Astrocyte (in vitro differentiated cells and primary cell): Measurements from ENCODE around the gene ALG14. TPM values are rescaled to one million over a fixed set of nuclear protein-coding genes. Genes with fewer than 3 reads are reported as not detected.

Source experiments
- DNase-seq: peaks from one replicate; pipeline ENCODE4 v3.0.0-alpha.2; 2010; ENCODE audit warnings: low read depth
- FAIRE-seq: peaks from 2 replicates; lab custom pipeline; 2011; peaks lifted over from hg19 to GRCh38; lab: Jason Lieb, UNC
- H2AFZ ChIP-seq: 2 replicates; pipeline ENCODE4 v1.6.0; 2012; ENCODE audit warnings: low read depth, low read length, inconsistent platforms
- H3K27ac ChIP-seq: 2 replicates; pipeline ENCODE4 v1.5.1; 2011; ENCODE audit warnings: low read depth, low read length, inconsistent platforms
- H3K27me3 ChIP-seq: 2 replicates; pipeline ENCODE4 v1.6.0; 2011; ENCODE audit warnings: low read length, inconsistent platforms; ENCODE audit not compliant: insufficient read depth
- H3K36me3 ChIP-seq: 2 replicates; pipeline ENCODE4 v1.5.1; 2011; ENCODE audit warnings: low read length, inconsistent platforms; ENCODE audit not compliant: insufficient read depth
- H3K4me1 ChIP-seq: 2 replicates; pipeline ENCODE4 v1.5.1; 2011; ENCODE audit warnings: low read length, inconsistent platforms; ENCODE audit not compliant: insufficient read depth
- H3K4me2 ChIP-seq: 2 replicates; pipeline ENCODE4 v1.6.0; 2012; ENCODE audit warnings: low read length, inconsistent platforms
- H3K4me3 ChIP-seq: 2 replicates; pipeline ENCODE4 v1.5.1; 2011; ENCODE audit warnings: low read depth, mild to moderate bottlenecking, low read length, inconsistent platforms; ENCODE audit not compliant: insufficient read depth
- H3K79me2 ChIP-seq: 2 replicates; pipeline ENCODE4 v1.6.0; 2012; ENCODE audit warnings: mild to moderate bottlenecking, low read length, inconsistent platforms; ENCODE audit not compliant: insufficient read depth
- H3K9ac ChIP-seq: 2 replicates; pipeline ENCODE4 v1.6.0; 2012; ENCODE audit warnings: mild to moderate bottlenecking, low read length, inconsistent platforms
- H3K9me3 ChIP-seq: 2 replicates; pipeline ENCODE4 v1.5.1; 2012; ENCODE audit warnings: low read depth, mild to moderate bottlenecking, low read length, inconsistent platforms; ENCODE audit not compliant: insufficient read depth
- H4K20me1 ChIP-seq: 2 replicates; pipeline ENCODE4 v1.6.0; 2012; ENCODE audit warnings: low read length, inconsistent platforms; ENCODE audit not compliant: insufficient read depth
- H3K27ac Mint-ChIP-seq: one replicate; pipeline ENCODE4 v1.8.0; 2021; ENCODE audit warnings: mild to moderate bottlenecking, mixed read lengths; ENCODE audit not compliant: unreplicated experiment
- H3K27me3 Mint-ChIP-seq: one replicate; pipeline ENCODE4 v1.8.0; 2021; ENCODE audit warnings: low read depth, mixed read lengths; ENCODE audit not compliant: unreplicated experiment
- H3K36me3 Mint-ChIP-seq: one replicate; pipeline ENCODE4 v1.8.0; 2021; ENCODE audit warnings: low read depth, mixed read lengths; ENCODE audit not compliant: unreplicated experiment
- H3K4me1 Mint-ChIP-seq: one replicate; pipeline ENCODE4 v1.8.0; 2021; ENCODE audit warnings: low read depth, mixed read lengths; ENCODE audit not compliant: unreplicated experiment
- H3K4me3 Mint-ChIP-seq: one replicate; pipeline ENCODE4 v1.8.0; 2021; ENCODE audit warnings: mild to moderate bottlenecking, moderate library complexity, mixed read lengths; ENCODE audit not compliant: unreplicated experiment
- H3K9me3 Mint-ChIP-seq: one replicate; pipeline ENCODE4 v1.8.0; 2021; ENCODE audit warnings: mild to moderate bottlenecking, mixed read lengths; ENCODE audit not compliant: unreplicated experiment
- CTCF ChIP-seq: IDR thresholded peaks from 2 replicates; pipeline ENCODE4 v1.5.1; 2011; ENCODE audit warnings: low read depth, mild to moderate bottlenecking, inconsistent platforms, low read length, moderate library complexity; ENCODE audit not compliant: insufficient read depth
- EZH2 ChIP-seq: IDR thresholded peaks from 2 replicates; pipeline ENCODE4 v1.6.1; 2012; ENCODE audit warnings: mild to moderate bottlenecking, low read length, inconsistent platforms; ENCODE audit not compliant: insufficient read depth
- total RNA-seq: library from RNA; stranded (reverse); gene quantifications from 2 replicates; pipeline ENCODE4 v1.2.1, GENCODE V29; 2021

ALG14 gene
- total RNA-seq, 1 donor from 2014 or later = 6.9 TPM

- no peak within 1 kb of the TSS for H3K27ac ChIP-seq
- H3K27me3 ChIP-seq = peaks cover 33% of the 10 kb centered on the region
- TF ChIP-seq EZH2 (peak; percentile 68), CTCF (no peak)
- Mint-ChIP-seq H3K27ac (peak within 1 kb of the TSS; percentile 75), H3K4me3 (peak within 1 kb of the TSS; percentile 90), H3K36me3 (no peaks in the 10 kb centered on the region), H3K4me1 (no peaks in the 10 kb centered on the region), H3K9me3 (no peaks in the 10 kb centered on the region), H3K27me3 (peaks cover 13% of the 10 kb centered on the region)
- no peaks in the 10 kb centered on the region for H4K20me1 ChIP-seq
- peak within 1 kb of the TSS; percentile 94 for H3K4me2 ChIP-seq
- peak within 1 kb of the TSS; percentile 69 for H3K4me3 ChIP-seq
- no peaks in the 10 kb centered on the region for H3K36me3 ChIP-seq
- H3K9ac ChIP-seq = peak within 1 kb of the TSS; percentile 38
- H3K4me1 ChIP-seq = peaks cover 12% of the 10 kb centered on the region
- peak within 1 kb of the TSS; percentile 77 for H2AFZ ChIP-seq
- DNase-seq (peak; percentile 14), FAIRE-seq (no peak)
- no peaks in the 10 kb centered on the region for H3K9me3 ChIP-seq
- H3K79me2 ChIP-seq = no peaks in the 10 kb centered on the region
Measured at GRCh38 chr1:95117207-95118066, 44.7 kb upstream of the ALG14 start, which contains the start of gene TLCD4. Gene TLCD4, plus strand, starts transcription at chr1:95117355. Its CDS starts 26,547 bp downstream, at chr1:95143902.

GRCh38 chr1:95116580-95117206 lies 43.9 kb upstream of the ALG14 start:
- Histone ChIP-seq H3K9ac (peak overlapping the region; percentile 38), H4K20me1 (no peaks in the 10 kb centered on the region), H3K36me3 (no peaks in the 10 kb centered on the region), H3K79me2 (no peaks in the 10 kb centered on the region), H3K4me1 (peaks cover 12% of the 10 kb centered on the region), H3K9me3 (no peaks in the 10 kb centered on the region), H3K4me3 (peak overlapping the region; percentile 69), H3K27ac (no peak overlapping the region), H3K4me2 (peak overlapping the region; percentile 94), H2AFZ (peak overlapping the region; percentile 77), H3K27me3 (peaks cover 31% of the 10 kb centered on the region)
- FAIRE-seq (no peak), DNase-seq (peak; percentile 32)
- Mint-ChIP-seq H3K4me3 (peak overlapping the region; percentile 90), H3K9me3 (no peaks in the 10 kb centered on the region), H3K27me3 (peaks cover 13% of the 10 kb centered on the region), H3K4me1 (no peaks in the 10 kb centered on the region), H3K27ac (peak overlapping the region; percentile 2), H3K36me3 (no peaks in the 10 kb centered on the region)
- TF ChIP-seq EZH2 (no peak), CTCF (peak; percentile 38)
